SK-N-DZ (cell line): Measurements from ENCODE around the gene SEC14L2. TPM values are rescaled to one million over a fixed set of nuclear protein-coding genes. Genes with fewer than 3 reads are reported as not detected.

ENCODE experiments used
- DNase-seq: peaks from one replicate; pipeline ENCODE4 v3.0.0-alpha.2; 2015; ENCODE audit warnings: low spot score
- polyA plus RNA-seq, 2 experiments: library from polyadenylated mRNA; depleted of rRNA; stranded (reverse); fragments of >200 nt; gene quantifications; 2 replicates each; pipeline ENCODE4 v1.2.3, GENCODE V29; 2014

The SEC14L2 gene
- polyA plus RNA-seq (2014; cell fraction: cytosol; rRNA removed), result 2.6 and 13.2 TPM in 2 replicates
- polyA plus RNA-seq (2014; cell fraction: nucleus; rRNA removed), result 3.6 and 4.2 TPM in 2 replicates

DNA sequence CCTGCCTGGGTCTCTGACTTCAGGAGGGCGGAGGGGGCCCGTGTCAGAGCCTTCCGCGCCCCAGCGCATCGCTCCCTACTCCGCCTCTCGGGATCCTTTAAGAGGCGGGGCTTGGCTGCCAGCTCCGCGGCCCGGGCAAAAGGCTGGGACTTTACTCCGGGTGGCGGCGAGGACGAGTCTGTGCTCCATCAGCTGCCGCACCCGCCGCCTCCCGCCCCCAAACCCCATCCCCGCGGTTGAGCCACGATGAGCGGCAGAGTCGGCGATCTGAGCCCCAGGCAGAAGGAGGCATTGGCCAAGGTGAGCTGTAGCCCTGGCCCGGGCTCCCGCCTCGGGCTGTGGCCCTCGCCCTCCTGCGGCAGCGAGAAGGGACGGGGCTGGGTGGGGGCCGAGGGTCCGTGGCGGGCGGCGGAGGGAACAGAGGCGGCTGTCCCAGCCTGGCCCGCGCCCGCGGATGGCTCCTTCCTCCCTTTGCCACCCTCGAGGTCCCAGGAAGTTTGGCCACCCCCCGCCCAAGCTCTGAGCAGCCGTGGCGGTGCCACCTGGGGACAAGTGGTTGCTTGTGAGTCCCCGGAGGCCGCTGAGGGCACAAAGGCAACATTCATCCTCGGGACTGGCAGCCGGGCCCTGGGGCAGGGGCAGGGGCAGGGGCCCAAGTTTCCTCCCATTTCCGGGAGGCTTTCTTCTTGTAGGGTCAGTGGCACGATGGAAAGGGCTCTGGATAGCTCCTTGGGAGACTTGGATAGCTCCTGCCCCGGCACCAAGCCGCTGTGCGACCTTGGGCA is at the start of gene SEC14L2:
TSS of gene SEC14L2 (plus strand) at position 148 of the 785 bp plus-strand sequence. CDS start at position 247, 99 bp downstream.
- DNase-seq, result peak; percentile 54

DNA sequence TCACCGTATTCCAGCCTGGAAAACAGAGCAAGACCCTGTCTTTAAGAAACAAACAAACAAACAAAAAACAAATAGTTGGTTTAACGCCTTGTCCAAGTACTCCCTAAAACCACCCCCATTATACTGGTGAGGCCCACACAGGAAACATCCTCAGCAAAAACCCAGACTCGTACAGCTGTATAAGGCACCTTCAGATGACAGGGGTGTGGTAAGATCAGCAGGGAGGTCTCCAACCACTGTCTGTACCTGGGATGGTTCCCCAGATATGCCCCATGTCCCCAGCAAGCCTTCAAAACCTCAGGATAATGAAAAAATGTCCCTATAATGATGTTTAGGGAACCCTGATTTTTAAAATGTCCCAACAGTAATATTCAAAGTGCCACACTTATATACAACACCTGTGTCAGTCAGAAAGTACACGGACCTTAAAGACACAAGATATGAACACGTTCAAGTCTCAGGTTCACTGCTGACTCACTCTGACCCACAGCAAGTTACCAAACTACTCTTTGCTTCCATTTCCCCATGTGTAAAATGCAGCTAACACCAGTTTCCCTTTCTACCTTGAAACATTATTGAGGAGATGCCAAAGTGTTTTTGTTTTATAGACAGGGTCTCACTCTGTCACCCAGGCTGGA is 49.4 kb upstream of the SEC14L2 start:
- DNase-seq, result no peak

DNA sequence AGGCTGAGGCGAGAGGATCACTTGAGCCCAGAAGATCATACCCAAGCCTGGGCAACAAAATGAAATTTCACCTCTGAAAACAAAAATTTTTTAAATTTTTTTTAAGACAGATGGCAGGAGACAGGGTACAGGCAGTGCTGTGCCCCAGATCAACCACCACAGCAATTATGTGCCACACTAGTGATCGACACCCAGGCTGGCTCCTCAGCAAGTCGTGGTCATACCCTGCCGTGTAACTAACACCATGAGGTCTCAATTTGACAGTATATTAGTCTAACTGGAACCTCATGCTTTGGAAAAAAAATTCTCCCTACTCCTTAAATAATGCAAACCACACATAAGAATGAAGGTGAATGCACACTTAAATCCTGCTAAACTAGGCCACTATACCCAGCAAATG is 48.4 kb upstream of the SEC14L2 start:
- DNase-seq, result no peak

- no peak for DNase-seq
Measured at GRCh38 chr22:30348809-30349208, 48.0 kb upstream of the SEC14L2 start.

GRCh38 chr22:30351226-30351625 is 45.6 kb upstream of the SEC14L2 start:
- DNase-seq, result no peak

- no peak for DNase-seq
Measured at GRCh38 chr22:30354644-30355043, 42.2 kb upstream of the SEC14L2 start.

DNA sequence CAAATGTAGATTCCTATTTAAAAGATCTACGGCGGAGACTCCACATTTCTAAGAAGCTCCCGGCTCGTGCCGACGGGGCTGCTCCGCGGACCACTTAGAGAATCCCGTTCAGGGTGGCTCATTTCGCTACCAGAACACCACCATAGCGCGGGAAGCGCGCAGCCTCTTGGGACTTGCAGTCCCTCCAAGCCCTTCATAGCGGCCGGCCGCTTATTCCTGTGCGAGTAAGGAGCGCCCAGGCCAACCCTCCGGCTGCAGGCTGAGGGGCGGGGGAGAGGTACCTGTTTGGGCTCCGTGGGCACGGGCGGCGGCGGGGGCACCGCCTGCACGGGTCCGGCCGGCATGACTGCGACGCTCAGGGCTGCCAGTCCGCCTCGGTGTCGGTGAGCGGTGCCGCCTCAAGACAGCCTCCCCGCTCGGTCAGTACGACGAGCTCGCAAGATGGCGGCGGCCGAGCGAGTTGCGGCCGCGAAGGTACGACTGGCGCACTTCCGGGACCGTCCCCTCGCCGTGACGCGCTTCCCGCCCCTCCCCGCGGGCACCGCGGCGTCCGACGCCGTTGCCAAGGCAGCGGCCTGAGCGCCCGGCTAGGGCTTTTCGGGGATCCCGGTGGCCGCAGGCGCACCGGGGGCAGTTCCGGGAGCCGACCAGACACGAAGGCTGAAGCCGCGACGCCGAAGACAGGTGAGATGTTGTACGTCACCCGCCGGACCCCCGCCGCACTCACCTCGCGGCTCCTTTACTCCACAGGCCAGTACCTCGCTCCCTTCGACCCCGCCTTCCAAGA is 40.2 kb upstream of the SEC14L2 start, which contains the start of the genes CCDC157 and SF3A1:
TSS of gene CCDC157 (plus strand) at position 559 of the 787 bp plus-strand sequence. CDS start 8,994 bp downstream, outside the sequence.
TSS of gene SF3A1 (minus strand) at position 446 of the 787 bp plus-strand sequence. CDS start at position 344, 102 bp downstream.
- DNase-seq, result peak; percentile 94

- DNase-seq, result no peak
Measured at GRCh38 chr22:30357236-30357570, 39.6 kb upstream of the SEC14L2 start.

GRCh38 chr22:30357650-30358215 is 39.1 kb upstream of the SEC14L2 start:
- DNase-seq, result no peak

GRCh38 chr22:30358541-30358940 is 38.3 kb upstream of the SEC14L2 start:
- DNase-seq, result no peak

GRCh38 chr22:30361916-30362650 is 34.7 kb upstream of the SEC14L2 start:
- no peak for DNase-seq

- no peak for DNase-seq
Measured at GRCh38 chr22:30362651-30363281, 34.1 kb upstream of the SEC14L2 start.

GRCh38 chr22:30365891-30366290 is 30.9 kb upstream of the SEC14L2 start:
- DNase-seq, result no peak

- no peak for DNase-seq
Measured at GRCh38 chr22:30368420-30368819, 28.4 kb upstream of the SEC14L2 start.

DNA sequence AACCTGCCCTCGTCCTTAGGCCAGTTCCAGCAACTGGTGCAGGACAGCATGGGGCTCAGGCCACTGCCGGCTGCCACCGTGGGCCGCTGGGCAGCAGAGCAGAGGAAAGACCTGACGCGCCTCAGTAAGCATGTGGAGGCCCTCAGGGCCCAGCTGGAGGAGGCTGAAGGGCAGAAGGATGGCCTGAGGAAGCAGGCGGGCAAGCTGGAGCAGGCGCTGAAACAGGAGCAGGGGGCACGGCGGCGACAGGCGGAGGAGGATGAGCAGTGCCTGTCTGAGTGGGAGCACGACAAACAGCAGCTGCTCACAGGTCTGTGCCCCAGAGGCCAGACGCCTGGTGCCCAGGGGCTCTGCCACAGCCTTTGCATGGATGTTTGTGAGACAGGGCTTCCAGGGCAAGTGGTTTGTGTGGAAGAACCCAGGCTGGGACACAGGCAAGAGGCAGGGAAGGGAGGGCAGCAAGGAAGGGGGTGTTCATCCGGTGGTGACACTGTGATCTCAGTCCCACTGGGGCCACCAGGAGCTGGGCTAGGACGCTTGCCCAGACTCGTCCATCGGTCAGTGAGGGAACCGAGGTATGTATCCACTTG is 26.1 kb upstream of the SEC14L2 start:
- no peak for DNase-seq

- DNase-seq, result no peak
Measured at GRCh38 chr22:30371321-30371720, 25.5 kb upstream of the SEC14L2 start.

- no peak for DNase-seq
Measured at GRCh38 chr22:30371981-30372380, 24.8 kb upstream of the SEC14L2 start.

GRCh38 chr22:30372915-30373314 is 23.9 kb upstream of the SEC14L2 start:
- DNase-seq, result no peak

GRCh38 chr22:30373331-30374325 is 23.2 kb upstream of the SEC14L2 start:
- peak; percentile 49 for DNase-seq
